ENCODE results near the gene HTR2A.

Gene HTR2A

GRCh38 chr13:46866150-46866549 lies 30.7 kb downstream of the HTR2A start:
- no peak overlapping the region for H3K9ac ChIP-seq
- no peak overlapping the region for H3K4me2 ChIP-seq (ENCODE audit: low read length)
- no peak overlapping the region for H3K4me3 ChIP-seq (ENCODE audit: low read depth, low read length)
- H3K27me3 ChIP-seq (ENCODE audit: control insufficient read depth, insufficient read depth, low read length) = no peaks in the 10 kb centered on the region
- H3K36me3 ChIP-seq (ENCODE audit: control insufficient read depth, insufficient read depth, low read length) = no peaks in the 10 kb centered on the region
- H2AFZ ChIP-seq = no peak overlapping the region
- H3K79me2 ChIP-seq = no peaks in the 10 kb centered on the region
- no peaks in the 10 kb centered on the region for H3K4me1 ChIP-seq
- TF ChIP-seq, protein P1, sequence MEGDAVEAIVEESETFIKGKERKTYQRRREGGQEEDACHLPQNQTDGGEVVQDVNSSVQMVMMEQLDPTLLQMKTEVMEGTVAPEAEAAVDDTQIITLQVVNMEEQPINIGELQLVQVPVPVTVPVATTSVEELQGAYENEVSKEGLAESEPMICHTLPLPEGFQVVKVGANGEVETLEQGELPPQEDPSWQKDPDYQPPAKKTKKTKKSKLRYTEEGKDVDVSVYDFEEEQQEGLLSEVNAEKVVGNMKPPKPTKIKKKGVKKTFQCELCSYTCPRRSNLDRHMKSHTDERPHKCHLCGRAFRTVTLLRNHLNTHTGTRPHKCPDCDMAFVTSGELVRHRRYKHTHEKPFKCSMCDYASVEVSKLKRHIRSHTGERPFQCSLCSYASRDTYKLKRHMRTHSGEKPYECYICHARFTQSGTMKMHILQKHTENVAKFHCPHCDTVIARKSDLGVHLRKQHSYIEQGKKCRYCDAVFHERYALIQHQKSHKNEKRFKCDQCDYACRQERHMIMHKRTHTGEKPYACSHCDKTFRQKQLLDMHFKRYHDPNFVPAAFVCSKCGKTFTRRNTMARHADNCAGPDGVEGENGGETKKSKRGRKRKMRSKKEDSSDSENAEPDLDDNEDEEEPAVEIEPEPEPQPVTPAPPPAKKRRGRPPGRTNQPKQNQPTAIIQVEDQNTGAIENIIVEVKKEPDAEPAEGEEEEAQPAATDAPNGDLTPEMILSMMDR (IDR thresholded peaks at IDR 0.05) = no peak
- H3K27ac ChIP-seq = no peak overlapping the region
- H3K9me3 ChIP-seq (ENCODE audit: control insufficient read depth, low read length) = no peaks in the 10 kb centered on the region

DNA sequence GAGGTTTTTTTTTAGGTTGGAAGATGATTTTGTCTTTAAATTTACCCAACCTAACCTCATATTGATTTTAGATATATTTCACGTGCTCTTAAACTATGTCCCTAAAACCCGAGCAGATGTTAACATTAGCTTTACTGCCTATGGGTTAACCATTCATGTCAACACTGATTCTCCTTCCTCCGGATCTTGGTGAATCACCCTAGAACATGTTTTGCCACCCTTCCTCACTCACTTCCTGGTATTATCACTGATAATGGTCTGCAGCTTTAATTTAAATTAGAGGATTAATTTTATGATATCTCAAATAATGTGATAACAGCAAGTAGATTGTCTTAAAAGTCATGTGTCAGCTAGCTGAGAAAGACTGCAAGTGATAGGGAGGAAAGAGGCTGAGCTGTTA lies 31.9 kb downstream of the HTR2A start:
- no peaks in the 10 kb centered on the region for H3K27me3 ChIP-seq (ENCODE audit: control insufficient read depth, insufficient read depth, low read length)
- H3K4me1 ChIP-seq = no peaks in the 10 kb centered on the region
- H2AFZ ChIP-seq = no peak overlapping the region
- H3K79me2 ChIP-seq = no peaks in the 10 kb centered on the region
- no peaks in the 10 kb centered on the region for H3K9me3 ChIP-seq (ENCODE audit: control insufficient read depth, low read length)
- no peak overlapping the region for H3K4me3 ChIP-seq (ENCODE audit: low read depth, low read length)
- H3K27ac ChIP-seq = no peak overlapping the region
- no peak overlapping the region for H3K4me2 ChIP-seq (ENCODE audit: low read length)
- TF ChIP-seq, protein P1 (IDR thresholded peaks at IDR 0.05) = no peak
- H3K36me3 ChIP-seq (ENCODE audit: control insufficient read depth, insufficient read depth, low read length) = no peaks in the 10 kb centered on the region
- H3K9ac ChIP-seq = no peak overlapping the region

DNA sequence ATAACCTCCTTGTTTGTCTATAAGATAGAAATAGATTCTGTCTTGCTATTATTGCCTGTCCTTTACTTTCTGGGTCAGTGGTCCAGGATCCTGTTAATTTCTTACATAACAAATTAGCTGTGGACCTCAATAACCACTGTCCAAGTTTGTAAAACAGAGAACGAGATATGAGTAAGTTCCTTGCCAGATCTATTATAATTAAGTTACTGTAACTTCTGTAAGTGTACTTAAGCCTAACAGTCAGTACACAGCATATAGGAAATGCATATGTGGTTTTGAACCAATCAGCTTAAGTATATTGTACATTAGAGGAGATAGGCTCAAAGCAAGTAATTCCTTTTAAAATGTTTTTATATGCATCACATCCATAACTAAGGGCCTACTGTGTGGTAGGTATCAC lies 34.9 kb downstream of the HTR2A start:
- Histone ChIP-seq H2AFZ (no peak overlapping the region), H3K27me3 (ENCODE audit: control insufficient read depth, insufficient read depth, low read length) (no peaks in the 10 kb centered on the region), H3K79me2 (no peaks in the 10 kb centered on the region), H3K36me3 (ENCODE audit: control insufficient read depth, insufficient read depth, low read length) (no peaks in the 10 kb centered on the region), H3K4me3 (ENCODE audit: low read depth, low read length) (no peak overlapping the region), H3K4me2 (ENCODE audit: low read length) (no peak overlapping the region), H3K4me1 (no peaks in the 10 kb centered on the region), H3K27ac (no peak overlapping the region), H3K9me3 (ENCODE audit: control insufficient read depth, low read length) (no peaks in the 10 kb centered on the region), H3K9ac (no peak overlapping the region)
- TF ChIP-seq, protein P1 (IDR thresholded peaks at IDR 0.05) = no peak

GRCh38 chr13:46860722-46861121 lies 36.1 kb downstream of the HTR2A start:
- H3K9me3 ChIP-seq (ENCODE audit: control insufficient read depth, low read length) = no peaks in the 10 kb centered on the region
- TF ChIP-seq, protein P1 (IDR thresholded peaks at IDR 0.05) = no peak
- no peaks in the 10 kb centered on the region for H3K36me3 ChIP-seq (ENCODE audit: control insufficient read depth, insufficient read depth, low read length)
- no peaks in the 10 kb centered on the region for H3K4me1 ChIP-seq
- no peak overlapping the region for H3K4me3 ChIP-seq (ENCODE audit: low read depth, low read length)
- no peak overlapping the region for H3K4me2 ChIP-seq (ENCODE audit: low read length)
- no peak overlapping the region for H3K9ac ChIP-seq
- H3K27ac ChIP-seq = no peak overlapping the region
- H3K79me2 ChIP-seq = no peaks in the 10 kb centered on the region
- no peaks in the 10 kb centered on the region for H3K27me3 ChIP-seq (ENCODE audit: control insufficient read depth, insufficient read depth, low read length)
- H2AFZ ChIP-seq = no peak overlapping the region

GRCh38 chr13:46858776-46859175 lies 38.1 kb downstream of the HTR2A start:
- Histone ChIP-seq H3K4me3 (ENCODE audit: low read depth, low read length) (no peak overlapping the region), H3K27ac (no peak overlapping the region), H3K9me3 (ENCODE audit: control insufficient read depth, low read length) (no peaks in the 10 kb centered on the region), H3K9ac (no peak overlapping the region), H3K79me2 (no peaks in the 10 kb centered on the region), H2AFZ (no peak overlapping the region), H3K4me2 (ENCODE audit: low read length) (no peak overlapping the region), H3K36me3 (ENCODE audit: control insufficient read depth, insufficient read depth, low read length) (no peaks in the 10 kb centered on the region), H3K27me3 (ENCODE audit: control insufficient read depth, insufficient read depth, low read length) (no peaks in the 10 kb centered on the region), H3K4me1 (no peaks in the 10 kb centered on the region)
- TF ChIP-seq, protein P1 (IDR thresholded peaks at IDR 0.05) = no peak
